K562 (cell line): Measurements from ENCODE around the gene MVD. TPM values are rescaled to one million over a fixed set of nuclear protein-coding genes. Genes with fewer than 3 reads are reported as not detected.

Source experiments
- ATAC-seq: fragments of 200-7000 bp; cut with Tn5 transposase; 3 replicates; pipeline ENCODE4 v1.9.1; 2020; ENCODE audit warnings: moderate library complexity
- BruUV-seq: library from RNA; stranded (reverse); fragments of 400-500 nt; replicated peaks from 2 replicates; lab custom pipeline; 2021; lab: Mats Ljungman, UMichigan
- CTCF ChIA-PET: fragments of 300-600 bp; formaldehyde crosslinking; extraction: SDS; loops from one replicate; lab custom pipeline; 2021; ENCODE audit warnings: low intra/inter-chr PET ratio; lab: Yijun Ruan, JAX
- POLR2A ChIA-PET: fragments of 300-600, 350-650 bp; sonication (Branson Sonifier 250); formaldehyde crosslinking; extraction: SDS; loops from one replicate; lab custom pipeline; 2021; ENCODE audit warnings: antibody characterized with exemption, inconsistent platforms; lab: Yijun Ruan, JAX
- DNase-seq, 4 experiments: peaks; one replicate each; pipeline versions ENCODE4 v3.0.0 to v3.0.0-alpha.2; 2011 to 2018; ENCODE audit warnings: low spot score in 3 of 4, mixed read lengths in 3 of 4; ENCODE audit errors: extremely low read depth in 1 of 4
- FAIRE-seq: peaks from 2 replicates; lab custom pipeline; 2011; peaks lifted over from hg19 to GRCh38; lab: Jason Lieb, UNC
- H2AFZ ChIP-seq: 2 replicates; pipeline ENCODE4 v1.6.0; 2011; ENCODE audit warnings: low read depth, low read length, control low read depth, inconsistent platforms
- H3K27ac ChIP-seq: fragments of 200-600 bp; 3 replicates; pipeline ENCODE4 v1.8.0; 2011; ENCODE audit warnings: low read depth, mild to moderate bottlenecking, control low read depth, inconsistent platforms, low read length, moderate library complexity, mixed read lengths; ENCODE audit errors: extremely low read depth
- H3K27me3 ChIP-seq, 2 experiments: fragments of 300-600 bp in 1 of 2; 2 replicates in 1 of 2; 3 replicates in 1 of 2; pipeline versions ENCODE4 v1.6.0 to v1.8.0; 2011; ENCODE audit warnings: inconsistent platforms in 2 of 2, low read length in 2 of 2, mild to moderate bottlenecking in 1 of 2, mixed read lengths in 1 of 2, moderate library complexity in 1 of 2; ENCODE audit not compliant: control insufficient read depth in 2 of 2, insufficient read depth in 2 of 2
- H3K36me3 ChIP-seq: fragments of 300-600 bp; 3 replicates; pipeline ENCODE4 v1.8.0; 2011; ENCODE audit warnings: mild to moderate bottlenecking, low read length, inconsistent platforms; ENCODE audit not compliant: control insufficient read depth, insufficient read depth
- H3K4me1 ChIP-seq, 2 experiments: fragments of 200-600 bp in 1 of 2; replicated peaks in 1 of 2; 2 replicates in 1 of 2; 3 replicates in 1 of 2; pipeline versions ENCODE4 v1.5.1 to v1.8.0; 2011; ENCODE audit warnings: inconsistent platforms in 2 of 2, low read length in 2 of 2, mild to moderate bottlenecking in 1 of 2, mixed read lengths in 1 of 2, moderate library complexity in 1 of 2; ENCODE audit not compliant: control insufficient read depth in 2 of 2, insufficient read depth in 2 of 2
- H3K4me2 ChIP-seq: 2 replicates; pipeline ENCODE4 v1.6.1; 2011; ENCODE audit warnings: low read length, control low read depth, inconsistent platforms, mixed read lengths; ENCODE audit not compliant: insufficient read depth
- H3K4me3 ChIP-seq: fragments of 200-600 bp; sonication (generic), shearing (Covaris generic); 2 replicates; pipeline ENCODE4 v1.5.1; 2016; ENCODE audit warnings: control low read depth, inconsistent platforms
- H3K79me2 ChIP-seq: fragments of 200-600 bp; 3 replicates; pipeline ENCODE4 v1.8.0; 2011; ENCODE audit warnings: low read length, inconsistent platforms; ENCODE audit not compliant: control insufficient read depth, insufficient read depth
- H3K9ac ChIP-seq, 2 experiments: 2 replicates each; pipeline versions ENCODE4 v1.6.0 to v1.6.1; 2011; ENCODE audit warnings: low read depth in 2 of 2, low read length in 2 of 2, control low read depth in 1 of 2, inconsistent platforms in 1 of 2, mild to moderate bottlenecking in 1 of 2, mixed read lengths in 1 of 2; ENCODE audit not compliant: insufficient read depth in 1 of 2
- H3K9me1 ChIP-seq: one replicate; pipeline ENCODE4 v1.6.0; 2011; ENCODE audit warnings: inconsistent platforms, mild to moderate bottlenecking, low read length, moderate library complexity; ENCODE audit not compliant: control insufficient read depth, insufficient read depth
- H3K9me3 ChIP-seq: replicated peaks from 2 replicates; pipeline ENCODE4 v1.5.1; 2011; ENCODE audit warnings: low read depth, low read length, inconsistent platforms; ENCODE audit not compliant: control insufficient read depth, insufficient read depth
- H4K20me1 ChIP-seq: replicated peaks from 2 replicates; pipeline ENCODE4 v1.6.1; 2011; ENCODE audit warnings: low read length, inconsistent platforms, mixed read lengths; ENCODE audit not compliant: control insufficient read depth, insufficient read depth
- CAMTA2 ChIP-seq: fragments of 250-450 bp; sonication (Bioruptor Pico); conservative IDR thresholded peaks from 2 replicates; pipeline ENCODE4 v1.5.1; 2022
- ILF3 ChIP-seq: fragments of 450-650 bp; IDR thresholded peaks from 2 replicates; pipeline ENCODE4 v1.6.1; 2018; ENCODE audit warnings: antibody characterized with exemption, mild to moderate bottlenecking, moderate library complexity, borderline replicate concordance
- NONO ChIP-seq, 2 experiments: fragments of 200-400 bp in 1 of 2; fragments of 450-650 bp in 1 of 2; formaldehyde crosslinking in 1 of 2; IDR thresholded peaks; 2 replicates each; pipeline ENCODE4 v1.6.1; 2017; ENCODE audit warnings: low read depth in 2 of 2, mild to moderate bottlenecking in 2 of 2, moderate library complexity in 2 of 2, low read length in 1 of 2
- NUFIP1 ChIP-seq: fragments of 450-650 bp; IDR thresholded peaks from 2 replicates; pipeline ENCODE4 v1.6.1; 2018; ENCODE audit not compliant: partially characterized antibody
- SMC3 ChIP-seq: conservative IDR thresholded peaks from 2 replicates; pipeline ENCODE4 v1.6.1; 2011; ENCODE audit warnings: low read depth, low read length, improper control_type of control experiment; ENCODE audit not compliant: insufficient read depth
- XRCC4 ChIP-seq: IDR thresholded peaks from one replicate; pipeline ENCODE4 v1.6.1; 2011; ENCODE audit not compliant: insufficient read depth, insufficient read length; ENCODE audit errors: extremely low read depth
- ZKSCAN8 ChIP-seq: fragments of 200-800 bp; sonication (Bioruptor generic); IDR thresholded peaks from 2 replicates; pipeline ENCODE4 v1.6.1; 2016; ENCODE audit warnings: missing genetic modification characterization, missing compliant biosample characterization
- ZNF318 ChIP-seq, 2 experiments: fragments of 450-650 bp; IDR thresholded peaks; 2 replicates each; pipeline ENCODE4 v1.6.1; 2016; ENCODE audit warnings: mild to moderate bottlenecking in 2 of 2, borderline replicate concordance in 1 of 2, low read depth in 1 of 2, moderate library complexity in 1 of 2
- ZNF431 ChIP-seq: sonication (generic); formaldehyde crosslinking; IDR thresholded peaks from 2 replicates; pipeline ENCODE4 v1.8.0; 2022; ENCODE audit warnings: mild to moderate bottlenecking, missing genetic modification reagents
- ZNF584 ChIP-seq: fragments of 200-800 bp; sonication (Bioruptor generic); IDR thresholded peaks from 2 replicates; pipeline ENCODE4 v1.6.1; 2016; ENCODE audit warnings: low read depth, mild to moderate bottlenecking, missing genetic modification characterization, missing compliant biosample characterization
- ZNF639 ChIP-seq, 2 experiments: fragments of 200-800 bp in 1 of 2; sonication (Bioruptor generic) in 1 of 2; sonication (generic) in 1 of 2; formaldehyde crosslinking in 1 of 2; IDR thresholded peaks in 1 of 2; conservative IDR thresholded peaks in 1 of 2; 2 replicates each; pipeline versions ENCODE4 v1.5.0 to v1.6.1; 2016 to 2020; ENCODE audit warnings: missing compliant biosample characterization in 1 of 2, missing genetic modification characterization in 1 of 2, missing genetic modification reagents in 1 of 2
- WGBS: fragments of 100-300 bp; shearing (Covaris generic); methylation state at CpG from one replicate; pipeline ENCODE4 v1.1.6; 2016; ENCODE audit warnings: low coverage, mixed read lengths; ENCODE audit not compliant: insufficient coverage; ENCODE audit errors: missing lambda C conversion rate; 5-methylcytosine and 5-hydroxymethylcytosine counted together
- in situ Hi-C: fragments of 300-500 bp; cut with MboI; formaldehyde crosslinking; loops from 4 replicates; pipeline ENCODE4 v1.15.0; 2018; ENCODE audit warnings: inconsistent platforms, mixed read lengths
- intact Hi-C: fragments of 100-400 bp; cut with micrococcal nuclease; formaldehyde crosslinking; loops from 2 replicates; pipeline ENCODE4 v1.14.2; 2022
- polyA plus RNA-seq, 8 experiments: library from polyadenylated mRNA; depleted of rRNA in 4 of 8; stranded (reverse) in 5 of 8; unstranded in 3 of 8; fragments of >200 nt; fragmentation: Nextera tagmentation in 2 of 8; fragmentation: Illumina TruSeq in 1 of 8; extraction: Ambion mirVana in 2 of 8; extraction: Trizol in 1 of 8; gene quantifications; 2 replicates each; pipeline versions ENCODE4 v1.2.1 to v1.2.3, GENCODE V29; 2011 to 2014; ENCODE audit warnings: inconsistent platforms in 1 of 8, missing spikeins in 1 of 8
- total RNA-seq, 7 experiments: library from RNA; depleted of rRNA in 6 of 7; stranded (reverse); fragments of >200 nt in 6 of 7; fragmentation: Illumina TruSeq in 2 of 7; extraction: Trizol in 2 of 7; gene quantifications; 2 replicates each; pipeline versions ENCODE4 v1.2.1 to v1.2.3, GENCODE V29; 2011 to 2021; ENCODE audit warnings: low replicate concordance in 1 of 7

Gene MVD
- total and polyA plus RNA-seq, 9 of the 15 experiments (the other 6 are each of a cell fraction or from before 2014, with no cell fraction given), result 12.2 to 141 (median 45.3) TPM

- H2AFZ ChIP-seq, result peak within 1 kb of the TSS; percentile 61
- H3K4me2 ChIP-seq, result peak within 1 kb of the TSS; percentile 92
- POLR2A ChIA-PET, result interaction anchor here (1.8 to 2.7 kb wide), 2 partner anchors 11 to 14 kb away, joined by 7 to 13 read pairs; no protein-coding TSS in a partner anchor
- peak; percentile 95 for ATAC-seq
- H3K9me3 ChIP-seq, result no peaks in the 10 kb centered on the region
- peaks cover 3% of the 10 kb centered on the region; the same call in 1 of the 2 replicates for H4K20me1 ChIP-seq
- no peak for FAIRE-seq
- peak within 1 kb of the TSS; percentile 95 for H3K27ac ChIP-seq
- BruUV-seq, result no TSS peak
- WGBS, result 0% methylated on average over 39 of the region's 41 CpGs
- intact Hi-C loops, result no loop called here
- H3K27me3 ChIP-seq, result no peaks in the 10 kb centered on the region
- CTCF ChIA-PET, result no interaction called here
- in situ Hi-C loops, result no loop called here
- DNase-seq, result peak; percentile 93 to 97 (median 96)
- peaks cover 33% of the 10 kb centered on the region for H3K79me2 ChIP-seq
- H3K4me3 ChIP-seq, result peak within 1 kb of the TSS; percentile 84
- no peaks in the 10 kb centered on the region for H3K9me1 ChIP-seq
- H3K4me1 ChIP-seq, result peaks cover 11 to 92% of the 10 kb centered on the region in 2 experiments; a peak in 4 of 5 replicates
- H3K36me3 ChIP-seq, result peaks cover 67% of the 10 kb centered on the region; the same call in 2 of the 3 replicates
- peak within 1 kb of the TSS; percentile 73 to 97 for H3K9ac ChIP-seq
- TF ChIP-seq ZNF318 (IDR thresholded peaks at IDR 0.05; ENCODE audit: borderline replicate concordance in 1 of 2, low read depth in 1 of 2), result no peak
- no peak for TF ChIP-seq NONO (IDR thresholded peaks at IDR 0.05; ENCODE audit: low read depth in 2 of 2, low read length in 1 of 2)
- no peak for TF ChIP-seq ZNF584
- TF ChIP-seq ZNF431 (CRISPR knock-in tag), result no peak
- TF ChIP-seq ZNF639 (CRISPR knock-in tag; conservative IDR thresholded peaks at IDR 0.05 in 1 of 2, IDR thresholded peaks at IDR 0.05 in 1 of 2), result 0 out of 4 replicates have a peak, but pooled peaks of 1 of the 2 experiments have one; percentile 10
- no peak for TF ChIP-seq ILF3
- TF ChIP-seq SMC3, result 0 out of 2 replicates have a peak, but pooled peaks have one; percentile 3
- no peak for TF ChIP-seq CAMTA2 (CRISPR knock-in tag)
- TF ChIP-seq ZKSCAN8 (CRISPR knock-in tag), result no peak
- TF ChIP-seq XRCC4, result no peak
- TF ChIP-seq NUFIP1, result no peak
Observed at GRCh38 chr16:88650749-88651275, 12.1 kb downstream of the MVD start, which contains the start of gene CYBA. Gene CYBA (minus strand): TSS chr16:88651053. CDS start chr16:88651013, 40 bp downstream.
